Activated CD8-positive, alpha-beta T cell treated with anti-CD3 and anti-CD28 coated beads for 36 hours (primary cell): Measurements from ENCODE around the gene GIGYF2. TPM values are rescaled to one million over a fixed set of nuclear protein-coding genes. Genes with fewer than 3 reads are reported as not detected.

Experiments used
- ATAC-seq: fragments of 200-7000 bp; cut with Tn5 transposase; one replicate; pipeline ENCODE4 v1.10.0; 2021; ENCODE audit warnings: mild to moderate bottlenecking, moderate library complexity
- CTCF ChIA-PET: fragments of 350-600 bp; sonication (Branson Sonifier 250); formaldehyde crosslinking; loops from one replicate; lab custom pipeline; 2021; ENCODE audit warnings: antibody characterized with exemption; lab: Charles Lee
- POLR2A ChIA-PET: fragments of 350-600 bp; sonication (Branson Sonifier 250); formaldehyde crosslinking; loops from one replicate; lab custom pipeline; 2021; ENCODE audit warnings: antibody characterized with exemption; lab: Charles Lee
- DNase-seq: peaks from one replicate; pipeline ENCODE4 v3.0.0-alpha.2; 2020
- H3K27ac Mint-ChIP-seq: one replicate; pipeline ENCODE4 v1.8.0; 2021; ENCODE audit warnings: mild to moderate bottlenecking, mixed read lengths
- H3K27me3 Mint-ChIP-seq: one replicate; pipeline ENCODE4 v1.8.0; 2021; ENCODE audit warnings: mixed read lengths
- H3K36me3 Mint-ChIP-seq: one replicate; pipeline ENCODE4 v1.8.0; 2021; ENCODE audit warnings: low read depth, mixed read lengths
- H3K4me1 Mint-ChIP-seq: one replicate; pipeline ENCODE4 v1.8.0; 2021; ENCODE audit warnings: low read depth, mixed read lengths
- H3K4me3 Mint-ChIP-seq: one replicate; pipeline ENCODE4 v1.8.0; 2021; ENCODE audit warnings: mild to moderate bottlenecking, moderate library complexity, mixed read lengths
- H3K9me3 Mint-ChIP-seq: one replicate; pipeline ENCODE4 v1.8.0; 2021; ENCODE audit warnings: mixed read lengths
- intact Hi-C: fragments of 100-400 bp; cut with micrococcal nuclease; formaldehyde crosslinking; loops from one replicate; pipeline ENCODE4 v1.10.0; 2022
- total RNA-seq, 2 experiments: library from RNA; stranded (reverse); gene quantifications; one replicate each; pipeline ENCODE4 v1.2.3, GENCODE V29; 2021
- TF ChIP-seq, protein P1 (sequence below): fragments of 200-600 bp; IDR thresholded peaks from one replicate; pipeline ENCODE4 v1.8.0; 2022; ENCODE audit warnings: antibody characterized with exemption, mild to moderate bottlenecking

The GIGYF2 gene
- total RNA-seq, 2 experiments from 2014 or later = 49.7 to 52.5 TPM

- H3K27ac Mint-ChIP-seq = no peak overlapping the region
- peaks cover 10% of the 10 kb centered on the region for H3K4me1 Mint-ChIP-seq
- ATAC-seq (no peak), DNase-seq (no peak)
- peaks cover 32% of the 10 kb centered on the region for H3K36me3 Mint-ChIP-seq
- H3K27me3 Mint-ChIP-seq = no peaks in the 10 kb centered on the region
- H3K4me3 Mint-ChIP-seq = no peak overlapping the region
- TF ChIP-seq, protein P1, sequence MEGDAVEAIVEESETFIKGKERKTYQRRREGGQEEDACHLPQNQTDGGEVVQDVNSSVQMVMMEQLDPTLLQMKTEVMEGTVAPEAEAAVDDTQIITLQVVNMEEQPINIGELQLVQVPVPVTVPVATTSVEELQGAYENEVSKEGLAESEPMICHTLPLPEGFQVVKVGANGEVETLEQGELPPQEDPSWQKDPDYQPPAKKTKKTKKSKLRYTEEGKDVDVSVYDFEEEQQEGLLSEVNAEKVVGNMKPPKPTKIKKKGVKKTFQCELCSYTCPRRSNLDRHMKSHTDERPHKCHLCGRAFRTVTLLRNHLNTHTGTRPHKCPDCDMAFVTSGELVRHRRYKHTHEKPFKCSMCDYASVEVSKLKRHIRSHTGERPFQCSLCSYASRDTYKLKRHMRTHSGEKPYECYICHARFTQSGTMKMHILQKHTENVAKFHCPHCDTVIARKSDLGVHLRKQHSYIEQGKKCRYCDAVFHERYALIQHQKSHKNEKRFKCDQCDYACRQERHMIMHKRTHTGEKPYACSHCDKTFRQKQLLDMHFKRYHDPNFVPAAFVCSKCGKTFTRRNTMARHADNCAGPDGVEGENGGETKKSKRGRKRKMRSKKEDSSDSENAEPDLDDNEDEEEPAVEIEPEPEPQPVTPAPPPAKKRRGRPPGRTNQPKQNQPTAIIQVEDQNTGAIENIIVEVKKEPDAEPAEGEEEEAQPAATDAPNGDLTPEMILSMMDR = no peak
- CTCF ChIA-PET = no interaction called here
- no peaks in the 10 kb centered on the region for H3K9me3 Mint-ChIP-seq
- intact Hi-C loops = no loop called here
- POLR2A ChIA-PET = no interaction called here
These were observed 86.1 kb downstream of the GIGYF2 start for GRCh38 chr2:232783278-232783677.

DNA sequence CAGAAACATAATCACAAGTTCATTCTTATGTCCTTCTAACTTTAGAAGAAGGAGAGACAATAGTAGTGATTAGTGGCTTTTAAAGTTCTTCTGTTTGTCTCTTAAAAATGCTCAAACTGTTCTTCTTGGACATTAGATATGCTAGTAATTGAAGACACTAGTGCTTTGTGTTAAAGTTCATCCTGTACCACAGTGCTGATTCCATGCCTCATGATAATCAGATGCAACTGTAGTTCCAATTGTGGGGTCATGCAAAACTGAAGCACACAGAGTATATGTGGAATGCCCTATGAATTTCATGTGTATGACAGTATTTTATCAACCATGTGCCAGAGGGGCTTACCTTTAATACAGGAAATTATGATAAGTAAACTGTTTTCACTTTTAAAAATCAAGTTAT lies 90.7 kb downstream of the GIGYF2 start:
- ChIA-PET CTCF (no interaction called here), POLR2A (no interaction called here)
- H3K4me1 Mint-ChIP-seq = peaks cover 3% of the 10 kb centered on the region

DNA sequence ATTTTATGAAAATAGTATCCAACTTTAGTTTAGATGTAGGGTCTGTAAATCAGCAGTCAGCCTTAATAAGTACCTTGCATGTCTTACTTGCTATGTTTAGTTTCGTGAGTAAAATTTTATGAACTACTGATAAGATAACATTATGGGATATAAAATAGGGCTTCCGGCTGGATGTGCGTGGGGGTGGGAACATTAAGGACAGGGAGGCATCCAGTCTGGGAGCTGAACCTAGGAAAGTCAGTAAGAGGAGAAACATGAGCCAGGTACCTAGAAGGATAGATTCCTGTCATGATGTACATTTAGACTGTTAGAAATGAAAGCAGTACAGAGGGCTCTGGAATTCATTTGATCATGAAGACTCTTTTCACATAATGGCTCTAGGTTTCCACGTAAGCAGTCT lies 92.0 kb downstream of the GIGYF2 start:
- intact Hi-C loops = no loop called here
- ATAC-seq (no peak), DNase-seq (no peak)
- peaks cover 3% of the 10 kb centered on the region for H3K4me1 Mint-ChIP-seq
- no peak overlapping the region for H3K27ac Mint-ChIP-seq
- TF ChIP-seq, protein P1 = no peak
- no peaks in the 10 kb centered on the region for H3K9me3 Mint-ChIP-seq
- peaks cover 34% of the 10 kb centered on the region for H3K36me3 Mint-ChIP-seq
- no peaks in the 10 kb centered on the region for H3K27me3 Mint-ChIP-seq
- CTCF ChIA-PET = no interaction called here
- POLR2A ChIA-PET = no interaction called here
- no peak overlapping the region for H3K4me3 Mint-ChIP-seq

More for the DNA sequence above, 90.7 kb downstream of the GIGYF2 start:
- intact Hi-C loops = no loop called here
- Mint-ChIP-seq H3K4me3 (no peak overlapping the region), H3K36me3 (peaks cover 40% of the 10 kb centered on the region), H3K9me3 (no peaks in the 10 kb centered on the region), H3K27ac (no peak overlapping the region), H3K27me3 (no peaks in the 10 kb centered on the region)
- TF ChIP-seq, protein P1 = no peak
- DNase-seq (no peak), ATAC-seq (no peak)

GRCh38 chr2:232791518-232791917 lies 94.4 kb downstream of the GIGYF2 start:
- CTCF ChIA-PET = no interaction called here
- Mint-ChIP-seq H3K4me1 (no peaks in the 10 kb centered on the region), H3K36me3 (peaks cover 42% of the 10 kb centered on the region), H3K27me3 (no peaks in the 10 kb centered on the region), H3K9me3 (no peaks in the 10 kb centered on the region), H3K27ac (no peak overlapping the region), H3K4me3 (no peak overlapping the region)
- intact Hi-C loops = no loop called here
- POLR2A ChIA-PET = no interaction called here
- TF ChIP-seq, protein P1 = no peak
- ATAC-seq = no peak
- no peak for DNase-seq

DNA sequence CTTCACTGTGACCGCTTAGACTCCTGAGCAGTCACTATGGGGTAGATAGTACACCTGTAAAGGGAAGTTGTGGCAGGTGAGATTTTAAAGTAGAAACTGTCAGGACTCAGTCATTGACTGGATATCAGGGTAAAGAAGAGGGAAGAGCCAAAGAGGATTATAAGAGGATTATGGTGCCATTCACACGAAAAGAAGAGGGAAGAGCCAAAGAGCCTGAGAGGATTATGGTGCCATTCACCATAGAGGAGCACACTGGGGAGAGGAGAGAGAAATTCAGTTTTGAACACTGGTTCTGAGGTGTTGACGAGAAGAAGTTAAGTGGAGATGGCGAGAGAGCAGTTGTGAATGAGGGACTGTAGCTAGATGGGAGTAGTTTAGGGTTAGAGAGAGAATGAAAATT lies 96.1 kb downstream of the GIGYF2 start:
- Mint-ChIP-seq H3K4me1 (no peaks in the 10 kb centered on the region), H3K36me3 (peaks cover 45% of the 10 kb centered on the region), H3K4me3 (no peak overlapping the region), H3K27ac (no peak overlapping the region), H3K27me3 (no peaks in the 10 kb centered on the region), H3K9me3 (no peaks in the 10 kb centered on the region)
- ATAC-seq (no peak), DNase-seq (no peak)
- intact Hi-C loops = no loop called here
- ChIA-PET POLR2A (no interaction called here), CTCF (interaction anchor here (1.3 kb wide), 1 partner anchor 26 kb away, joined by 3 read pairs; no protein-coding TSS in a partner anchor)
- TF ChIP-seq, protein P1 = no peak
